ENCODE measurements around the gene SLC12A7.

GRCh38 chr5:1121891-1122290, 10.0 kb upstream of the SLC12A7 start:
- TF ChIP-seq ZNF274 (IDR thresholded peaks at IDR 0.05; ENCODE audit: low read depth, low read length) (no peak), YY1 (IDR thresholded peaks at IDR 0.05; ENCODE audit: insufficient read depth, insufficient read length) (no peak)

Measured in NT2/D1 (cell line).